Activated CD8-positive, alpha-beta memory T cell treated with anti-CD3 and anti-CD28 coated beads, Interleukin-2, amount 50 U/mL, for 24 hours (primary cell): ENCODE data around the gene SCIN.
"Not testable (repeated sequence)": the region's sequence is repeated elsewhere in the genome, so short reads cannot be mapped to it uniquely, and the experiment has no call there.

Experiments
- DNase-seq: peaks from one replicate; pipeline ENCODE4 v3.0.0-alpha.2; 2020; ENCODE audit errors: extremely low read depth

The SCIN gene

GRCh38 chr7:12570534-12571461 is at the start of gene SCIN:
TSS of gene SCIN (plus strand) at chr7:12570720. CDS start at chr7:12570787, 67 bp downstream.
- no peak for DNase-seq

GRCh38 chr7:12524794-12525386 is 45.6 kb upstream of the SCIN start:
- no peak for DNase-seq

- DNase-seq, result not testable (repeated sequence)
These were observed 43.8 kb upstream of the SCIN start for GRCh38 chr7:12526693-12527092.

GRCh38 chr7:12527670-12528069 is 42.9 kb upstream of the SCIN start:
- not testable (repeated sequence) for DNase-seq

- no peak for DNase-seq
These were observed 40.4 kb upstream of the SCIN start for GRCh38 chr7:12529971-12530710.

GRCh38 chr7:12531784-12532183 is 38.7 kb upstream of the SCIN start:
- DNase-seq, result no peak

GRCh38 chr7:12534046-12534445 is 36.5 kb upstream of the SCIN start:
- DNase-seq, result no peak

GRCh38 chr7:12539681-12540080 is 30.8 kb upstream of the SCIN start:
- DNase-seq, result no peak

- no peak for DNase-seq
These were observed 29.7 kb upstream of the SCIN start for GRCh38 chr7:12540850-12541249.

GRCh38 chr7:12543586-12543985 is 26.9 kb upstream of the SCIN start:
- no peak for DNase-seq

GRCh38 chr7:12549106-12549505 is 21.4 kb upstream of the SCIN start:
- DNase-seq, result no peak

- no peak for DNase-seq
These were observed 19.6 kb upstream of the SCIN start for GRCh38 chr7:12550956-12551355.

GRCh38 chr7:12552876-12553275 is 17.6 kb upstream of the SCIN start:
- DNase-seq, result no peak

GRCh38 chr7:12553416-12553815 is 17.1 kb upstream of the SCIN start:
- DNase-seq, result no peak

GRCh38 chr7:12554351-12554750 is 16.2 kb upstream of the SCIN start:
- DNase-seq, result no peak

GRCh38 chr7:12554872-12555271 is 15.6 kb upstream of the SCIN start:
- DNase-seq, result no peak

- not testable (repeated sequence) for DNase-seq
These were observed 14.8 kb upstream of the SCIN start for GRCh38 chr7:12555695-12556094.

- DNase-seq, result not testable (repeated sequence)
These were observed 14.3 kb upstream of the SCIN start for GRCh38 chr7:12556139-12556792.

- no peak for DNase-seq
These were observed 13.2 kb upstream of the SCIN start for GRCh38 chr7:12557282-12557681.

- no peak for DNase-seq
These were observed 5.3 kb upstream of the SCIN start for GRCh38 chr7:12564996-12565764.

GRCh38 chr7:12565873-12566272 is 4.6 kb upstream of the SCIN start:
- no peak for DNase-seq
